Uterus (tissue), 2 donors: ENCODE data around the gene CSF3R.

ENCODE experiments used
- CTCF ChIP-seq, 4 experiments: fragments of 200-600 bp in 2 of 4; fragments of 450-650 bp in 2 of 4; sonication (generic) in 2 of 4; IDR thresholded peaks; one replicate each; pipeline ENCODE4 v1.5.1; 2016 to 2019; ENCODE audit warnings: antibody characterized with exemption in 4 of 4, mild to moderate bottlenecking in 2 of 4, moderate library complexity in 1 of 4
- POLR2A ChIP-seq, 2 donors: fragments of 450-650 bp; IDR thresholded peaks; one replicate each; pipeline ENCODE4 v1.6.1; 2016; ENCODE audit warnings: antibody characterized with exemption in 2 of 2, mild to moderate bottlenecking in 1 of 2, moderate library complexity in 1 of 2

DNA sequence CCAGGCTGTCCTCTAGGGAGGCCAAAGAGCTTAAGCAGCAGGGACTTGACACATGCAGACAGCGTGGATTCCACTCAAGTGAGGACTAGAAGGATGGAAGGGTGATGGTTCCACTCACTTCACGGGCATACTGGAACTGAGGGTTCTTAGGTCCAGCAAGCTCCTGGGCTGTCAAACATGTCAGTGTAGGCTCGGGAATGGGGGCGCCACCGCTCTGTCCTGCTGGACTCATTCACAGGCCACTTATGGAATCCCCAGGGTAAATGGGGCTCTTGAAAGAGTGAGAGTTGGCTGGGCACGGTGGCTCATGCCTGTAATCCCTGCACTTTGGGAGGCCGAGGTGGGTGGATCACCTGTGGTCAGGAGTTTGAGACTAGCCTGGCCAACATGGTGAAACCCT, 27.7 kb upstream of the CSF3R start:
- TF ChIP-seq CTCF (IDR thresholded peaks at IDR 0.05) (no peak), POLR2A (IDR thresholded peaks at IDR 0.05) (no peak)
